Lung (tissue), 12 donors: ENCODE results near the gene SIN3B. TPM values are rescaled to one million over a fixed set of nuclear protein-coding genes. Genes with fewer than 3 reads are reported as not detected.

Experiments used
- ATAC-seq: fragments of 200-7000 bp; cut with Tn5 transposase; one replicate; pipeline ENCODE4 v1.9.1; 2020; ENCODE audit warnings: moderate number of reproducible peaks; ENCODE audit not compliant: insufficient read depth, low FRiP score
- DNase-seq, 3 donors: peaks; one replicate each; pipeline ENCODE4 v3.0.0-alpha.2; 2013 to 2017
- H3K27ac ChIP-seq, 2 donors: one replicate each; pipeline ENCODE4 v1.5.1; 2013; ENCODE audit warnings: mild to moderate bottlenecking in 2 of 2, moderate library complexity in 2 of 2, control low read depth in 1 of 2, inconsistent platforms in 1 of 2, low read depth in 1 of 2, low read length in 1 of 2
- H3K27me3 ChIP-seq, 3 donors: one replicate each; pipeline ENCODE4 v1.5.1; 2013; ENCODE audit warnings: low read length in 2 of 3; ENCODE audit not compliant: control insufficient read depth in 3 of 3, insufficient read depth in 3 of 3
- H3K36me3 ChIP-seq, 4 donors: one replicate each; pipeline ENCODE4 v1.5.1; 2013; ENCODE audit warnings: low read length in 4 of 4, mild to moderate bottlenecking in 1 of 4, moderate library complexity in 1 of 4; ENCODE audit not compliant: control insufficient read depth in 4 of 4, insufficient read depth in 4 of 4
- H3K4me1 ChIP-seq, 5 donors: one replicate each; pipeline ENCODE4 v1.5.1; 2013; ENCODE audit warnings: low read length in 5 of 5, mild to moderate bottlenecking in 2 of 5, moderate library complexity in 1 of 5; ENCODE audit not compliant: control insufficient read depth in 5 of 5, insufficient read depth in 5 of 5
- H3K4me3 ChIP-seq: one replicate; pipeline ENCODE4 v1.5.1; 2013; ENCODE audit warnings: mild to moderate bottlenecking, control low read depth, moderate library complexity
- H3K9ac ChIP-seq, 2 donors: one replicate each; pipeline ENCODE4 v1.5.1; 2013; ENCODE audit warnings: low read length in 2 of 2, control low read depth in 1 of 2; ENCODE audit not compliant: insufficient read depth in 1 of 2
- H3K9me3 ChIP-seq, 4 donors: one replicate each; pipeline ENCODE4 v1.5.1; 2013; ENCODE audit warnings: low read length in 3 of 4, mild to moderate bottlenecking in 1 of 4, moderate library complexity in 1 of 4; ENCODE audit not compliant: control insufficient read depth in 4 of 4, insufficient read depth in 3 of 4
- WGBS, 2 donors: extraction: QIAGEN DNeasy Blood & Tissue Kit; methylation state at CpG; one replicate each; pipeline ENCODE4 v1.1.7; 2013; 5-methylcytosine and 5-hydroxymethylcytosine counted together
- polyA plus RNA-seq, 2 donors: library from polyadenylated mRNA; stranded (reverse); fragments of 200-250 nt; gene quantifications; one replicate each; pipeline ENCODE4 v1.2.1, GENCODE V29; 2013
- total RNA-seq, 2 donors: library from RNA; depleted of rRNA in 1 of 2; stranded (reverse); fragments of >200 nt in 1 of 2; gene quantifications; one replicate each; pipeline ENCODE4 v1.2.1, GENCODE V29; 2014 to 2021
- TF ChIP-seq, protein P1 (sequence below): IDR thresholded peaks from 2 replicates; pipeline ENCODE4 v1.5.1; 2012; ENCODE audit warnings: mild to moderate bottlenecking; ENCODE audit errors: control extremely low read depth, extremely low read depth
- donor health status: control.
- donor health status: control.
- donor health status: Bipolar disorder and iron deficiency.
- donor health status: healthy.
- donor health status: DM: yes; HTN: yes; CAD: no.

Gene SIN3B
- total and polyA plus RNA-seq, 4 donors, result 29.5 to 63.9 (median 54.5) TPM

- DNase-seq, result no peak
- H3K4me1 ChIP-seq, result peaks cover 0 to 20% (median 0%) of the 10 kb centered on the region in 5 donors
These were observed 54.3 kb downstream of the SIN3B start for GRCh38 chr19:16883522-16883921.

DNA sequence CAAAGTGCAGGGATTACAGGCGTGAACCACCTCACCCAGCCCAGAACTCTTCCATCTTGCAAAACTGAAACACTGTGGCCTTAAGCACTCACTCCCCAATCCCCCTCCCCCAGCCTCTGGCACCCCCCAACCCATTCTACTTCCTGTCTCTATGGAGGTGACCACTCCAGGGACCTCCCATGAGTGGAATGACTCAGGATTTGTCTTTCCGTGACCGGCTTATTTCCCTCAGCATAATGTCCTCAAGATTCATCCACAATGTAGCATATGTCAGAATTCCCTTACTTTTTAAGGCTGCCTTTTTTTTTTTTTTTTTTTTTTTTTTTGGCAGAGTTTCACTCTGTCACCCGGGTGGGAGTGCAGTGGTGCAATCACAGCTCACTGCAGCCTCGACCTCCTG is 56.0 kb downstream of the SIN3B start:
- ATAC-seq (no peak), DNase-seq (no peak)
- Histone ChIP-seq H3K4me3 (no peak overlapping the region), H3K27ac (peak overlapping the region in 1 of 2 donors; percentile 35), H3K9ac (no peak overlapping the region), H3K9me3 (peaks cover 0 to 19% (median 7%) of the 10 kb centered on the region in 4 donors), H3K4me1 (peaks cover 0 to 20% (median 0%) of the 10 kb centered on the region in 5 donors), H3K36me3 (peaks cover 0 to 3% (median 0%) of the 10 kb centered on the region in 4 donors), H3K27me3 (no peaks in the 10 kb centered on the region)
- TF ChIP-seq, protein P1, sequence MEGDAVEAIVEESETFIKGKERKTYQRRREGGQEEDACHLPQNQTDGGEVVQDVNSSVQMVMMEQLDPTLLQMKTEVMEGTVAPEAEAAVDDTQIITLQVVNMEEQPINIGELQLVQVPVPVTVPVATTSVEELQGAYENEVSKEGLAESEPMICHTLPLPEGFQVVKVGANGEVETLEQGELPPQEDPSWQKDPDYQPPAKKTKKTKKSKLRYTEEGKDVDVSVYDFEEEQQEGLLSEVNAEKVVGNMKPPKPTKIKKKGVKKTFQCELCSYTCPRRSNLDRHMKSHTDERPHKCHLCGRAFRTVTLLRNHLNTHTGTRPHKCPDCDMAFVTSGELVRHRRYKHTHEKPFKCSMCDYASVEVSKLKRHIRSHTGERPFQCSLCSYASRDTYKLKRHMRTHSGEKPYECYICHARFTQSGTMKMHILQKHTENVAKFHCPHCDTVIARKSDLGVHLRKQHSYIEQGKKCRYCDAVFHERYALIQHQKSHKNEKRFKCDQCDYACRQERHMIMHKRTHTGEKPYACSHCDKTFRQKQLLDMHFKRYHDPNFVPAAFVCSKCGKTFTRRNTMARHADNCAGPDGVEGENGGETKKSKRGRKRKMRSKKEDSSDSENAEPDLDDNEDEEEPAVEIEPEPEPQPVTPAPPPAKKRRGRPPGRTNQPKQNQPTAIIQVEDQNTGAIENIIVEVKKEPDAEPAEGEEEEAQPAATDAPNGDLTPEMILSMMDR, result no peak
- 52 to 68% methylated on average over 5 of the region's 5 CpGs for WGBS, 2 donors

More at GRCh38 chr19:16883522-16883921, 54.3 kb downstream of the SIN3B start:
- TF ChIP-seq, protein P1, result no peak
- peaks cover 0 to 17% (median 7%) of the 10 kb centered on the region in 4 donors for H3K9me3 ChIP-seq
- peaks cover 0 to 14% (median 7%) of the 10 kb centered on the region in 4 donors for H3K36me3 ChIP-seq
- WGBS, 2 donors, result 77 to 81% methylated on average over 3 of the region's 3 CpGs
- ATAC-seq, result no peak
- H3K9ac ChIP-seq, result no peak overlapping the region
- H3K27me3 ChIP-seq, result no peaks in the 10 kb centered on the region
- H3K4me3 ChIP-seq, result no peak overlapping the region
- no peak overlapping the region for H3K27ac ChIP-seq

DNA sequence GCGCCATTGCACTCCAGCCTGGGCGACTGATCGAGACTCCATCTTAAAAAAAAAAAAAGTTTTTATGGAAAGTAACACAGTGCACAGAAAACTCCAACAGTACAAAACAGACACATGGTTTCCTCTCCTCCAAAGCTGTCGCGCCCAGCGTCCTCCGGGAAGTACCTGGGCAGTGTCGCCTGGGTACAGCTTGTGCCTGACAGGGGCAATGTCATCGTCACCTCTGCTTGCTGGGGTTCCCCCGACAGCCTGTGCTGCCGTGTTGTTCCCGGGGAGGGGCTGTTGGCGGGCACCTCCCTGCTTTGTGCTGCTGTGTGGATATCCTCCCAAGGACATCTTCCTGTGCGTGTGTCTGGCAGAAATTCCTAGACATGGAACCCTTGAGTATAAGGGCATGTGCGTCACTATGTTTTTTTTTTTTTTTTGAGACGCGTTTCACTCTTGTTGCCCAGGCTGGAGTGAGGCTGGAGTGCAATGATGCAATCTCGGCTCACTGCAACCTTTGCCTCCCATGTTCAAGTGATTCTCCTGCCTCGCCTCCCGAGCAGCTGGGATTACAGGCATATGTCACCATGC is 57.2 kb downstream of the SIN3B start:
- H3K4me3 ChIP-seq, result no peak overlapping the region
- peak; percentile 55 for ATAC-seq
- TF ChIP-seq, protein P1, result no peak

More for the DNA sequence above, 57.2 kb downstream of the SIN3B start:
- Histone ChIP-seq H3K9me3 (peaks cover 0 to 17% (median 6%) of the 10 kb centered on the region in 4 donors), H3K27me3 (no peaks in the 10 kb centered on the region), H3K4me1 (peaks cover 0 to 20% (median 0%) of the 10 kb centered on the region in 5 donors), H3K27ac (peak overlapping the region; percentile 67 to 84), H3K9ac (no peak overlapping the region), H3K36me3 (peaks cover 0 to 3% (median 0%) of the 10 kb centered on the region in 4 donors)
- WGBS, 2 donors, result 40 to 69% methylated on average over 20 of the region's 20 CpGs
- peak; percentile 35 to 70 (median 45) for DNase-seq
